ENCODE measurements around the gene EML4. TPM values are rescaled to one million over a fixed set of nuclear protein-coding genes. Genes with fewer than 3 reads are reported as not detected.

EML4 gene
- total RNA-seq, 1 experiment from 2014 or later: 38.3 TPM

DNA sequence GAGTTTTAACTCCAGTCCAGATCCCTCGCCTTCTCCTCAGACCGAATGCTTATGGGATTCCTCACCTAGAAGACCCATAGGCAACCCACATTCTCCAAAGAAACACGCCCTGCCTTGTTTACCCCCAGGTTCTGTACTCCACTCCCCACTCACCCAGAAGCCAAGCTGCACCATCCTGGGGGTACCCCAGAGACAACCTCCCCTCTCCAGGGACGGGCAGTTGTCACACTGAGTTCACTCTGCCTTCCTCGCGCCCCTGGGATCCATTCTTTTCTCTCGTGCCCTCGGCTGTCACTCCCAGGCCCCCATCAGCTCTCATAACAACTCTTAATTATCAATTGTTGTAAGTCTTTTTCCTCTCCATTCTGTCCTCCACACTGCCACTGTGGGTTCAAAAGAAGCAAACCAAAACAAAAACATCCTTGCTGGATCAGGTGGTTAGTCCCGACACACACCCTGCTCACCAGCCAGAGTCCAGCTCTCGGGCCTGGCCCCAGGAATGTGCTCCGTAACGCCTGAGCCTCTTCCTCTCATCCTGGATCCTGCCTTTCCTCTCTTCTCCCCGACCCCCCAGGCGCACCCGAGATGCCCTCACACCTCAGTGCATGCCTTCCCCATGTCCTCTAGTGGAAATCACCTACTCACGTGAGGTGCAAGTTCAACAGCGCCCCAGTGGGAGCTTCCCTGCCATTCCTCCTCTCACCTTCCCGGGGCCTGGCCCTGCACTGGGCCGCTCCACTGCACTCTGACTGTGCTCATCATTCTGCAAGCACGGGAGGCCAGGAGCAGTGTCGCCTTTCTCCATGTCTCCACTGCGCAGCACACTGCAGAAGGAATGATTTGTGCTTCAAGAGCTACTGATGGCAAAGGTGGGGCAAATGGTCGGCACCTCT is 171.1 kb downstream of the EML4 start:
- no peaks in the 10 kb centered on the region for H3F3A ChIP-seq (ENCODE audit: low read length, unreplicated experiment)
- peaks cover 14% of the 10 kb centered on the region; the same call in 1 of the 2 replicates for H3K36me3 ChIP-seq (ENCODE audit: low read depth, low read length)
- H3K27me3 ChIP-seq (ENCODE audit: low read length): no peaks in the 10 kb centered on the region
- no peak overlapping the region for H3K27ac ChIP-seq (ENCODE audit: low read length)
- H2AFZ ChIP-seq (ENCODE audit: low read length): no peak overlapping the region
- peaks cover 27% of the 10 kb centered on the region for H3K79me2 ChIP-seq (ENCODE audit: low read length)
- POLR2A ChIA-PET (ENCODE audit: unreplicated experiment): no interaction called here
- no peak for ATAC-seq
- no peak overlapping the region for H3K9ac ChIP-seq (ENCODE audit: low read length)
- no peak for TF ChIP-seq EZH2 (IDR thresholded peaks at IDR 0.05; ENCODE audit: low read length, unreplicated experiment)
- no peak for TF ChIP-seq CTCF (conservative IDR thresholded peaks at IDR 0.05; ENCODE audit: low read depth, low read length)
- no peak for TF ChIP-seq EZH2phosphoT487 (IDR thresholded peaks at IDR 0.05; ENCODE audit: borderline replicate concordance, low read length)
- H3K4me2 ChIP-seq (ENCODE audit: low read length): no peak overlapping the region
- no peaks in the 10 kb centered on the region for H4K20me1 ChIP-seq (ENCODE audit: low read length)
- no peak for DNase-seq
- peaks cover 12% of the 10 kb centered on the region for H3K4me1 ChIP-seq (ENCODE audit: insufficient read depth, low read length)
- no TSS peak for BruUV-seq (replicated peaks)
- no peak overlapping the region for H3K4me3 ChIP-seq (ENCODE audit: low read length)
- CTCF ChIA-PET: interaction anchor here (0.6 kb wide), 1 partner anchor 153 kb away, joined by 6 read pairs; the partner anchor contains the start of gene KCNG3
- no peaks in the 10 kb centered on the region for H3K9me3 ChIP-seq (ENCODE audit: low read length)
- intact Hi-C loops (cut with micrococcal nuclease): no loop called here
- H3K9me2 ChIP-seq (replicated peaks; ENCODE audit: low read length): no peaks in the 10 kb centered on the region

DNA sequence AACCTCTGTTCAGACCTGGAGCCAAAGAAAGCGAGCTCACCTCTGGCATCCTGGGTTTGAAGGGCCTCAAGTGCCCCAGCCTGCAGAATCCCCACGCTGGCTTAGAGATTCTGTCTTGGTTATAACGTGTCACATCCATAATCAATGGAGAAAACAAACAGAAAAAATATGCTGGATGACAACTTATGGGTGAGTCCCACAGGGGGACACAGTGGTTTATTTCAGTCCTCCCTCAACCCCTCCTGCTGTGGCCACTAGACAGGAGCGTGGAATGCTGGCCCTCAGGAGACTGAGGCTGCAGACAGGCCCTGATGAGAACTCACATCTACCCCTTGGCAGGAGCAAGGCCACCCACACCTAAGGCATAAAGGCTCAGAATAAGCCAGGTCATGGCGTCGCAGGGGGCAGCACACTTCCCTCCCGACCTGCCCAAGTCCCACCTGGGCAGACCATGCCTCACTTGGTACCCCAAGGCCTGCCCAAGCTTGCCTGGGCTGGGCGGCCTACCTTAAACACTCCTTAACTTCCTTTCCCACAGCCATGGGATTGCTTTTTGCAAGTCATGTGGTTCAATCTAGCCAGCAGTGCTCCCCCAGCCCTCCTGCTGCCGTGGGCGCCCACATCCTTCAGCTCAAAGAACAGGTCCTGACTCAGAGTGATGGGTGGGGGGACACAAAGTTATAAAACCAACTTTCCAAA is 171.9 kb downstream of the EML4 start:
- intact Hi-C loops (cut with micrococcal nuclease): no loop called here
- no TSS peak for BruUV-seq (replicated peaks)

DNA sequence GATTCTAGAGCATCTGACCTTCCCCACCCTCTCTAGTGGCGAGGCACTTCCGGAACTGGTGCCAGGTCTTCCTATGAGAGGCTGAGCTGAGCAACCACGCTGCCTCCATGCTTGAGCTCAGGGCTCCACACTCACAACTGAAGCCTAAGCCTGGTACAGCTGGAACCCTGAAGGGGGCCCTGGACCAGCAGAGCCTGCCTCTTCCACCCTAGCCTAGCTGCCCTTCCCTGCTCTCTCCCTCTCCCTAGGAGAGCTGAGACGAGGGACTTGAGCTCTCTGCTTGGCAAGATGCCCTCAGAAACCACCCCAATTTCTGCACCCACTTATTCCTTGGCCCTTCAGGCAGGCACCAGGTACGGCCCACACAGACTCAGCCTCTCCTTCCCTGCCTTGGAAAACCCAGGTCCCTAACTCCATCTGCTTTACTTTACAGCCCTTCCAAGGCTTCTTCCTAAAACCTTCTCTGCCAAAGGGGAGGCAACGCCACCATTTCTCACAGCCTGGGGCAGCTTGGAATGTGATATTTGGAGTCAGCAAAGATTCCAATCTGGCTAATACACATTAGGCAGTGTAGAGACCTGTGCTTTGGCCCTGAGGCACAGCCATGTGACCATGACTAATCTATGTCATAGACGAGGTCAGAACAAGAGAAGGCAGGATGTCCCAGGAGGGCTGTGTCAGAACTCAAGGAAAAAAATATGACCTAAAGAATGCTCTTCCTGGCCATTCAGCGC is 173.1 kb downstream of the EML4 start:
- 0 out of 2 replicates have a peak overlapping the region, but pooled peaks have one; percentile 7 for H3K27ac ChIP-seq (ENCODE audit: low read length)
- ATAC-seq: peak; percentile 71
- no peaks in the 10 kb centered on the region for H4K20me1 ChIP-seq (ENCODE audit: low read length)
- no peak overlapping the region for H2AFZ ChIP-seq (ENCODE audit: low read length)
- peak overlapping the region; percentile 14 for H3K4me2 ChIP-seq (ENCODE audit: low read length)
- no TSS peak for BruUV-seq (replicated peaks)
- intact Hi-C loops (cut with micrococcal nuclease): no loop called here
- POLR2A ChIA-PET (ENCODE audit: unreplicated experiment): no interaction called here
- no peak overlapping the region for H3K4me3 ChIP-seq (ENCODE audit: low read length)
- H3K9me3 ChIP-seq (ENCODE audit: low read length): no peaks in the 10 kb centered on the region
- H3K4me1 ChIP-seq (ENCODE audit: insufficient read depth, low read length): peaks cover 12% of the 10 kb centered on the region
- CTCF ChIA-PET: no interaction called here
- TF ChIP-seq EZH2phosphoT487 (IDR thresholded peaks at IDR 0.05; ENCODE audit: borderline replicate concordance, low read length) (no peak), CTCF (conservative IDR thresholded peaks at IDR 0.05; ENCODE audit: low read depth, low read length) (no peak), EZH2 (IDR thresholded peaks at IDR 0.05; ENCODE audit: low read length, unreplicated experiment) (no peak)
- H3K9ac ChIP-seq (ENCODE audit: low read length): no peak overlapping the region
- H3K27me3 ChIP-seq (ENCODE audit: low read length): no peaks in the 10 kb centered on the region
- peaks cover 45% of the 10 kb centered on the region for H3K79me2 ChIP-seq (ENCODE audit: low read length)
- peaks cover 16% of the 10 kb centered on the region; the same call in 1 of the 2 replicates for H3K36me3 ChIP-seq (ENCODE audit: low read depth, low read length)
- H3F3A ChIP-seq (ENCODE audit: low read length, unreplicated experiment): no peaks in the 10 kb centered on the region
- peak; percentile 70 for DNase-seq
- H3K9me2 ChIP-seq (replicated peaks; ENCODE audit: low read length): no peaks in the 10 kb centered on the region

More for the DNA sequence above, 171.9 kb downstream of the EML4 start:
- H2AFZ ChIP-seq (ENCODE audit: low read length): no peak overlapping the region
- no peak overlapping the region for H3K27ac ChIP-seq (ENCODE audit: low read length)
- ATAC-seq (no peak), DNase-seq (no peak)
- H3K4me1 ChIP-seq (ENCODE audit: insufficient read depth, low read length): peaks cover 12% of the 10 kb centered on the region
- no peaks in the 10 kb centered on the region for H3K27me3 ChIP-seq (ENCODE audit: low read length)
- POLR2A ChIA-PET (ENCODE audit: unreplicated experiment): no interaction called here
- H3K79me2 ChIP-seq (ENCODE audit: low read length): peaks cover 34% of the 10 kb centered on the region
- H3F3A ChIP-seq (ENCODE audit: low read length, unreplicated experiment): no peaks in the 10 kb centered on the region
- H3K9ac ChIP-seq (ENCODE audit: low read length): no peak overlapping the region
- TF ChIP-seq EZH2 (IDR thresholded peaks at IDR 0.05; ENCODE audit: low read length, unreplicated experiment): no peak
- no peak overlapping the region for H3K4me2 ChIP-seq (ENCODE audit: low read length)
- CTCF ChIA-PET: interaction anchor here (0.6 kb wide), 1 partner anchor 152 kb away, joined by 6 read pairs; the partner anchor contains the start of gene KCNG3
- no peaks in the 10 kb centered on the region for H3K9me2 ChIP-seq (replicated peaks; ENCODE audit: low read length)
- no peaks in the 10 kb centered on the region for H4K20me1 ChIP-seq (ENCODE audit: low read length)
- peaks cover 19% of the 10 kb centered on the region; the same call in 1 of the 2 replicates for H3K36me3 ChIP-seq (ENCODE audit: low read depth, low read length)
- H3K4me3 ChIP-seq (ENCODE audit: low read length): no peak overlapping the region
- H3K9me3 ChIP-seq (ENCODE audit: low read length): no peaks in the 10 kb centered on the region
